Keratinocyte (primary cell): ENCODE data around the gene CTCFL. TPM values are rescaled to one million over a fixed set of nuclear protein-coding genes. Genes with fewer than 3 reads are reported as not detected.
"Not testable (repeated sequence)": the region's sequence is repeated elsewhere in the genome, so short reads cannot be mapped to it uniquely, and the experiment has no call there.

ENCODE experiments used
- DNase-seq: peaks from one replicate; pipeline ENCODE4 v3.0.0-alpha.2; 2011; ENCODE audit warnings: low read depth, missing footprints, low spot score
- FAIRE-seq: peaks from 2 replicates; lab custom pipeline; 2011; peaks lifted over from hg19 to GRCh38; lab: Jason Lieb, UNC
- H2AFZ ChIP-seq: 2 replicates; pipeline ENCODE4 v1.6.0; 2012; ENCODE audit warnings: low read length, control low read depth, inconsistent platforms; ENCODE audit not compliant: control insufficient read depth
- H3K27ac ChIP-seq: 2 replicates; pipeline ENCODE4 v1.5.1; 2011; ENCODE audit warnings: low read length; ENCODE audit not compliant: control insufficient read depth, insufficient read depth
- H3K27me3 ChIP-seq: 3 replicates; pipeline ENCODE4 v1.6.0; 2011; ENCODE audit warnings: low read length; ENCODE audit not compliant: control insufficient read depth, insufficient read depth; ENCODE audit errors: extremely low read depth
- H3K36me3 ChIP-seq, 2 experiments: 2 replicates in 1 of 2; 3 replicates in 1 of 2; pipeline ENCODE4 v1.5.1; 2011; ENCODE audit warnings: low read length in 2 of 2, mild to moderate bottlenecking in 1 of 2; ENCODE audit not compliant: control insufficient read depth in 2 of 2, insufficient read depth in 2 of 2; ENCODE audit errors: extremely low read depth in 1 of 2
- H3K4me1 ChIP-seq: 3 replicates; pipeline ENCODE4 v1.5.1; 2011; ENCODE audit warnings: low read length; ENCODE audit not compliant: control insufficient read depth, insufficient read depth; ENCODE audit errors: extremely low read depth
- H3K4me2 ChIP-seq: 3 replicates; pipeline ENCODE4 v1.6.0; 2011; ENCODE audit warnings: low read depth, low read length; ENCODE audit not compliant: control insufficient read depth, insufficient read depth; ENCODE audit errors: extremely low read depth
- H3K4me3 ChIP-seq, 3 experiments: fragments of 200-600 bp in 1 of 3; sonication (generic) in 1 of 3; 2 replicates in 2 of 3; 3 replicates in 1 of 3; pipeline ENCODE4 v1.5.1; 2011 to 2016; ENCODE audit warnings: low read length in 3 of 3, mild to moderate bottlenecking in 3 of 3, control low read depth in 2 of 3, inconsistent platforms in 1 of 3, low read depth in 1 of 3, mixed read lengths in 1 of 3, mixed run types in 1 of 3, moderate library complexity in 1 of 3; ENCODE audit not compliant: control insufficient read depth in 2 of 3, insufficient read depth in 2 of 3; ENCODE audit errors: extremely low read depth in 1 of 3
- H3K79me2 ChIP-seq: 2 replicates; pipeline ENCODE4 v1.6.0; 2012; ENCODE audit warnings: low read length; ENCODE audit not compliant: control insufficient read depth, insufficient read depth
- H3K9ac ChIP-seq: 3 replicates; pipeline ENCODE4 v1.6.0; 2011; ENCODE audit warnings: low read length; ENCODE audit not compliant: control insufficient read depth, insufficient read depth; ENCODE audit errors: extremely low read depth
- H3K9me1 ChIP-seq: 3 replicates; pipeline ENCODE4 v1.6.0; 2011; ENCODE audit warnings: low read length; ENCODE audit not compliant: control insufficient read depth, insufficient read depth; ENCODE audit errors: extremely low read depth
- H3K9me3 ChIP-seq: 2 replicates; pipeline ENCODE4 v1.5.1; 2012; ENCODE audit warnings: low read depth, low read length; ENCODE audit not compliant: control insufficient read depth
- H4K20me1 ChIP-seq: 3 replicates; pipeline ENCODE4 v1.6.0; 2011; ENCODE audit warnings: low read length; ENCODE audit not compliant: control insufficient read depth, insufficient read depth; ENCODE audit errors: extremely low read depth
- CTCF ChIP-seq, 3 experiments: IDR thresholded peaks in 1 of 3; conservative IDR thresholded peaks in 1 of 3; optimal IDR thresholded peaks in 1 of 3; 2 replicates in 2 of 3; 3 replicates in 1 of 3; pipeline versions ENCODE3 to v1.5.1; 2011; ENCODE audit warnings: low read length in 3 of 3, mild to moderate bottlenecking in 3 of 3, moderate library complexity in 2 of 3, control low read depth in 1 of 3, inconsistent platforms in 1 of 3; ENCODE audit not compliant: insufficient read depth in 2 of 3; ENCODE audit errors: extremely low read depth in 1 of 3
- EZH2 ChIP-seq: IDR thresholded peaks from one replicate; pipeline ENCODE4 v1.6.1; 2012; ENCODE audit warnings: inconsistent platforms, mild to moderate bottlenecking, low read length, moderate library complexity
- dilution Hi-C: fragments of 300-500 bp; cut with MboI; formaldehyde crosslinking; loops from one replicate; pipeline ENCODE4 v1.7.0; 2020; ENCODE audit warnings: low sequenced_read_pairs; ENCODE audit not compliant: extremely low pct_ligation_motif_present
- polyA plus RNA-seq, 5 experiments: library from polyadenylated mRNA; depleted of rRNA in 3 of 5; stranded (reverse) in 3 of 5; stranded (forward) in 1 of 5; unstranded in 1 of 5; fragments of >200 nt; gene quantifications; 1 replicate in 1 of 5; 2 replicates in 3 of 5; 3 replicates in 1 of 5; pipeline versions ENCODE4 v1.2.1 to v1.2.3, GENCODE V29; 2011 to 2012; ENCODE audit warnings: missing spikeins in 2 of 5, low read depth in 1 of 5, low replicate concordance in 1 of 5

CTCFL gene
- polyA plus RNA-seq, 1 donor (not counting 4 experiments of a cell fraction or from before 2014, with no cell fraction given), result not detected

DNA sequence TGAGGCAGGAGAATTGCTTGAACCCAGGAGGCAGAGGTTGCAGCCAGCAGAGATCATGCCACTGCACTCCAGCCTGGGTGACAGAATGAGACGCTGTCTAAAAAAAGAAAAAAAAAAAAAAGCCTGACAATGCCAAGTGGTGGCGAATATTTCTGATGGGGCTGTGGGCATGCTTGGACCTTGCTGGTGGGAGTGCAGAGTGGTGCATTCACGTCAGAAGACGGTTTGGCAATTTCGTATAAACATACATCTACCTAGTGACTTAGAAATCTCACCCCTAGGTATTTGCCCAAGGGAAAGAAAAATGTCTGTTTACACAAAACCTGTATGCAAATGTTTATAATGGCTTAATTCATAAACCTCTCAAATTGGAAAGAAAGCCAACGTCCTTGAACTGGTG lies 33.6 kb downstream of the CTCFL start:
- DNase-seq (no peak), FAIRE-seq (no peak)
- Histone ChIP-seq H2AFZ (no peak overlapping the region), H3K9me1 (no peaks in the 10 kb centered on the region), H3K27ac (no peak overlapping the region), H3K4me3 (no peak overlapping the region), H3K9ac (no peak overlapping the region), H4K20me1 (no peaks in the 10 kb centered on the region), H3K4me2 (no peak overlapping the region), H3K4me1 (no peaks in the 10 kb centered on the region), H3K36me3 (no peaks in the 10 kb centered on the region), H3K79me2 (no peaks in the 10 kb centered on the region), H3K27me3 (peaks cover 12% of the 10 kb centered on the region), H3K9me3 (no peaks in the 10 kb centered on the region)
- TF ChIP-seq EZH2 (no peak), CTCF (optimal IDR thresholded peaks at IDR 0.05 in 1 of 3, IDR thresholded peaks at IDR 0.05 in 1 of 3, conservative IDR thresholded peaks at IDR 0.05 in 1 of 3; ENCODE audit: extremely low read depth in 1 of 3, insufficient read depth in 2 of 3, low read length in 3 of 3) (no peak)
- dilution Hi-C loops, result no loop called here

DNA sequence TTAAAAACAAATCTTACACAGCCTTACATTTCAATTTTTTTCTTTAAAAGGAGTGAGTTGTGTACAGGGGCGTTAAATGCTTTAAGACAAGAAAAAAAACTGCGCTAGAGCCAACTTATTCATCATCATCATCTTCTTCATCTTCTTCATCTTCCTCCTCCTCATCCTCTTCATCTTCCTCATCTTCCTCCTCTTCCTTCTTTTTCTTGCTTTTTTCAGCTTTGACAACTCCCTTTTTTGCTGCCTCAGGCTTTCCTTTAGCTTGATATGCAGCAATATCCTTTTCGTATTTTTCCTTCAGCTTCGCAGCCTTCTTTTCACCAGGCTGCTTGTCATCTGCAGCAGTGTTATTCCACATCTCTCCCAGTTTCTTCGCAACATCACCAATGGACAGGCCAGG lies 36.7 kb downstream of the CTCFL start:
- H3K27me3 ChIP-seq, result peaks cover 13% of the 10 kb centered on the region
- H3K79me2 ChIP-seq, dilution Hi-C loops, H2AFZ ChIP-seq, H3K9me3 ChIP-seq, H3K4me3 ChIP-seq, FAIRE-seq, H3K4me1 ChIP-seq, H3K9ac ChIP-seq, H3K27ac ChIP-seq, DNase-seq, H3K4me2 ChIP-seq, H3K36me3 ChIP-seq, H4K20me1 ChIP-seq, H3K9me1 ChIP-seq: not testable (repeated sequence)

- no peak for FAIRE-seq
- dilution Hi-C loops, result no loop called here
- no peak overlapping the region for H2AFZ ChIP-seq
Observed at GRCh38 chr20:57485770-57486169, 39.2 kb downstream of the CTCFL start.

More at GRCh38 chr20:57485770-57486169, 39.2 kb downstream of the CTCFL start:
- Histone ChIP-seq H3K9me1 (no peaks in the 10 kb centered on the region), H4K20me1 (no peaks in the 10 kb centered on the region), H3K9ac (no peak overlapping the region), H3K27ac (no peak overlapping the region), H3K27me3 (peaks cover 12% of the 10 kb centered on the region), H3K4me3 (no peak overlapping the region), H3K9me3 (no peaks in the 10 kb centered on the region), H3K79me2 (no peaks in the 10 kb centered on the region), H3K36me3 (no peaks in the 10 kb centered on the region), H3K4me2 (no peak overlapping the region), H3K4me1 (no peaks in the 10 kb centered on the region)
- TF ChIP-seq EZH2 (no peak), CTCF (optimal IDR thresholded peaks at IDR 0.05 in 1 of 3, IDR thresholded peaks at IDR 0.05 in 1 of 3, conservative IDR thresholded peaks at IDR 0.05 in 1 of 3; ENCODE audit: extremely low read depth in 1 of 3, insufficient read depth in 2 of 3, low read length in 3 of 3) (no peak)
- DNase-seq, result no peak
